Fibroblast of lung (primary cell): ENCODE measurements around the gene PFKFB4.

Experiments used
- CTCF ChIP-seq, 2 donors: IDR thresholded peaks in 1 of 2; conservative IDR thresholded peaks in 1 of 2; 1 replicate in 1 of 2; 2 replicates in 1 of 2; pipeline ENCODE4 v1.5.1; 2011 to 2012; ENCODE audit warnings: low read length in 2 of 2, control low read depth in 1 of 2, inconsistent platforms in 1 of 2, low read depth in 1 of 2, mild to moderate bottlenecking in 1 of 2
- EZH2 ChIP-seq: IDR thresholded peaks from 2 replicates; pipeline ENCODE4 v1.5.1; 2012; ENCODE audit warnings: low read length, control low read depth, mild to moderate bottlenecking; ENCODE audit errors: missing control alignments

GRCh38 chr3:48560648-48561018, 4.0 kb upstream of the PFKFB4 start:
- no peak for TF ChIP-seq CTCF (conservative IDR thresholded peaks at IDR 0.05 in 1 of 2, IDR thresholded peaks at IDR 0.05 in 1 of 2; ENCODE audit: low read depth in 1 of 2, low read length in 2 of 2)
- TF ChIP-seq EZH2 = no peak
